Breast epithelium (tissue), 3 donors: ENCODE measurements around the gene DNAH9.

ENCODE experiments used
- CTCF ChIP-seq, 3 donors: fragments of 450-650 bp; IDR thresholded peaks; one replicate each; pipeline ENCODE4 v1.5.1; 2016 to 2017; ENCODE audit warnings: antibody characterized with exemption in 3 of 3, mild to moderate bottlenecking in 3 of 3, moderate library complexity in 3 of 3
- POLR2A ChIP-seq: fragments of 450-650 bp; IDR thresholded peaks from one replicate; pipeline ENCODE4 v1.6.1; 2016; ENCODE audit warnings: antibody characterized with exemption, mild to moderate bottlenecking, moderate library complexity

- no peak for TF ChIP-seq CTCF (IDR thresholded peaks at IDR 0.05)
- TF ChIP-seq POLR2A, result no peak
Observed at GRCh38 chr17:11730747-11731146, 132.5 kb downstream of the DNAH9 start.
